ENCODE results near the gene PAPPA2.
A peak's percentile ranks its signal among the peaks of the same experiment; 100 is the strongest.
"Not testable (repeated sequence)": the region's sequence is repeated elsewhere in the genome, so short reads cannot be mapped to it uniquely, and the experiment has no call there.

The PAPPA2 gene

DNA sequence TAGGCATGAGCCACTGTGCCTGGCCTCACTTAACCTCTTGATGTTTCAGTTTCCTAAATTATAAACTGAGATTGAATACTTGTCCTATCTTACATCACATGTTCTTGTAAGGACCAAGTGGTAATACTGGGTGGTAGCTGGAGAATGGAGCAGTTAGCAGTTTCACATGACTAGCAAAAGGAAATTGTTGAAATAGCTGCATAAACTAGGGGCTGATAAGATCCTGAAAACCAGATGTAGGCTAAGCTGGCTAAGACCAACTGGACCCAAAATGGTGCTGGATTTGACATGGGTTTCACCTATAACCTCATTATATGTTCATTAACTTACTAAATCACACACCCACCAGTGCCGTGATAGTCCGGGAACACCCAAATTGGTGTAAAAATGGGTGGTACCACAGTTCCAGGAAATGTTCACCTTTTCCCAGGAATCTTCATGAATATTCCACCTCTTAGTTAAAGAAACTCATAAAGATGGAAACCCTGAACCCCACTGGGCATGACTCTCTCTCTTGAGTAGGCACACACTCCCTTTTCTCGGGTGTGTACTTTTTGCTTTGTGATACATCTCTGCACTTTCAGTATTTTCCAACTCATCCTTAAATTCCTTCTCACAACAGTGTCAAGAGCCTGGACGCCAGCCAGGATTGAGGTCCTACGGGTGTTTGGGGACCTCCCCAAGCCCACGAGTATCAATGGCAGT, at the start of gene PAPPA2:
Gene PAPPA2, plus strand, starts transcription at position 502 of the 705 bp plus-strand sequence. CDS start 93,148 bp downstream, outside the sequence.
- no peak for DNase-seq

GRCh38 chr1:176416777-176417176, 46.2 kb upstream of the PAPPA2 start:
- DNase-seq = no peak

GRCh38 chr1:176419608-176420007, 43.4 kb upstream of the PAPPA2 start:
- DNase-seq = peak; percentile 1

GRCh38 chr1:176434234-176434633, 28.7 kb upstream of the PAPPA2 start:
- no peak for DNase-seq

GRCh38 chr1:176436251-176436650, 26.7 kb upstream of the PAPPA2 start:
- no peak for DNase-seq

GRCh38 chr1:176440176-176440575, 22.8 kb upstream of the PAPPA2 start:
- DNase-seq = no peak

GRCh38 chr1:176444286-176444685, 18.7 kb upstream of the PAPPA2 start:
- no peak for DNase-seq

- no peak for DNase-seq
Observed at GRCh38 chr1:176445402-176445801, 17.6 kb upstream of the PAPPA2 start.

DNA sequence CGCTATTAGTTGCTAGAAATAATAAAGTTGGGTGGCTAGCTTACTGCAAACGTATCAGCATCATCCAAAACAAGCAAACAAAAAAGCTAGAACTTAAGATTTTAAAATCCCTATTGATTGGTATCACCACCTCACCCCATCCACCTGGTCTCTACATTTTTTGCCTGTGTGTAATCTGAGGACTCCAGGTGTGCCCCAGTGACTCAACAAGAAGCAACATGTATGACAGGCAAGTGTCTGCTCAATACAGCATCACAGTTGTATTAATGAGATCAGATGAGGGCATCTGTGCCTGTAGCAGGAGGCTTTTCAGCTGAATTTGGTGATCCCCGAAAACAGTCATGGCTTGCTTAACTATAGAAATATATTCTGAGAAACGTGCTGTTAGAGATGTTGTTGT, 14.6 kb upstream of the PAPPA2 start:
- no peak for DNase-seq

DNA sequence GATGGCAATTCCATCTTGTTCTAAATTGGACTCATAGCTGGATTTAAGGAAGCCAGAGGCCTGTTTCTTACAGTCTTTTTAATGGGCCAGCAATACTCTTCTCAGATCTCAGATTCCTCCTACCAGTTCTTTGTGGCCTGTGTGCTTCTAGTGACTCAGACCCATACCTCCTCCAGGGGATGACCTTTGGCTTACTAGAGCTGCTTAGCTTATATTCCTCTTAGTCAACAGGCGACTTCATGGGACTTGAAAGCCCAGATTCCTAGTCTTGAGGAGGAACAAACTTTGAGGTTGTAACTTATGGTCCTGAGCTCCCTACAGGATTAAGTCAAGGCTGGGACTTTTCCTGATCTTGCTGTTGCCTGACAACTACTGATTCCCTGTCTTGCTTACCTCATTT, 12.4 kb upstream of the PAPPA2 start:
- no peak for DNase-seq

- not testable (repeated sequence) for DNase-seq
Observed at GRCh38 chr1:176451741-176452140, 11.2 kb upstream of the PAPPA2 start.

DNA sequence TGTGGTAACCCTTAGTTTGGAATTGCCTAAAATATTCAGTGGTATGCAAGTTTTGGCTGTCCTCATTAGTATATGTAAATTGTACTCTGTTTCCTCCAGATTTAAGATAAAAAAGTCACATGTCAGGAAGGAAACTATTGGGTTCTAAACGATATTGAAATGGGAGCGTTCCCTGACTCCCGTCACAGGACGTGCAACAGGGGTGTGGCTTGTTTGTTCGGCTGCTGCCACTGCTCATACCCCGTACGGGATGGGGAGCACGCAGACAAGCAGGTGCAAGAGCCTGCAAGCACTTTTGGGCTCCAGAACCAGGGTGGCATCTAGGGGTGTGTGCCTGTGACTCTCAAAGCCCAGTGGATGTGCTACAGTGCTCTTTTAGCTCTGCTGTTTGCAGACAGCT, 6.2 kb upstream of the PAPPA2 start:
- DNase-seq = no peak

- no peak for DNase-seq
Observed at GRCh38 chr1:176460544-176461336, 2.2 kb upstream of the PAPPA2 start.

DNA sequence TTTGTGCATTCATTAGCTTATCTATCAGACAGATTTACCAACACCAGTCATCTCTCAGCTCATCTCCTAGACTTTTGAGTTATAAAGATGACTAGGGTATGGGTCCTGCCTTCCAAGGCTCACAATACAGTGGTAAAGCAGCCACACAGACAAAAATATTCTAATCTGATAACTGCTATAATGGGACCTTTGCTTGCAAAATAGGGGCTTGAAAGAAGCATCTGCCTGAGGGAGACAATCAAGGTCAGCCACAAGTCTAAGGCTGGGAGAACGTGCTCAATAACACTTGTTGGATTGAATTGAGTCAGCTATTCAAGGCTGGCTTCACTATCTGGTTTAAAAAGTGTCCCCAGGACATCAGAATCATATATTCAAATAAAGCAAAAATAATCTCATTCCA, 1.4 kb upstream of the PAPPA2 start:
- DNase-seq = no peak

DNA sequence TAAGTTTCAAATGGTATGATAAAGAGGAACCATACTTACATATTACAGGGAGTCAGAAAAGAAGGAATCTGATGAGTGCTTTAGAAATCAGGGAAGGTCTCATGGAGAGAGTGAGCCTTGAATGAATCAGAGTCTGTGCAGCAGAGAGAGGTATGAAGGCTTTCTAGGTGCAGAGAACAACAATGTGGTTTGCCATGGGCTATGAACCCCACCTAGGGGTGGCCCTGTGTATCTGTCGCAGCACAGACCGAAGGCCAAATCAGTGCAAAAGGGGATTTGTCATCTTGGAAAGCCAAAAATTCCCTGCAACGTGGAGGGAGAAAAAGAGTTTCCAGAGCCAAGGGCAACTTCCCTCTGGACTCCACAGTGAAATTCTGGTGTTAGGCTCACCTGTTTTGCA, 3.5 kb downstream of the PAPPA2 start:
- DNase-seq = no peak

GRCh38 chr1:176469450-176470010, 6.6 kb downstream of the PAPPA2 start:
- DNase-seq = no peak

DNA sequence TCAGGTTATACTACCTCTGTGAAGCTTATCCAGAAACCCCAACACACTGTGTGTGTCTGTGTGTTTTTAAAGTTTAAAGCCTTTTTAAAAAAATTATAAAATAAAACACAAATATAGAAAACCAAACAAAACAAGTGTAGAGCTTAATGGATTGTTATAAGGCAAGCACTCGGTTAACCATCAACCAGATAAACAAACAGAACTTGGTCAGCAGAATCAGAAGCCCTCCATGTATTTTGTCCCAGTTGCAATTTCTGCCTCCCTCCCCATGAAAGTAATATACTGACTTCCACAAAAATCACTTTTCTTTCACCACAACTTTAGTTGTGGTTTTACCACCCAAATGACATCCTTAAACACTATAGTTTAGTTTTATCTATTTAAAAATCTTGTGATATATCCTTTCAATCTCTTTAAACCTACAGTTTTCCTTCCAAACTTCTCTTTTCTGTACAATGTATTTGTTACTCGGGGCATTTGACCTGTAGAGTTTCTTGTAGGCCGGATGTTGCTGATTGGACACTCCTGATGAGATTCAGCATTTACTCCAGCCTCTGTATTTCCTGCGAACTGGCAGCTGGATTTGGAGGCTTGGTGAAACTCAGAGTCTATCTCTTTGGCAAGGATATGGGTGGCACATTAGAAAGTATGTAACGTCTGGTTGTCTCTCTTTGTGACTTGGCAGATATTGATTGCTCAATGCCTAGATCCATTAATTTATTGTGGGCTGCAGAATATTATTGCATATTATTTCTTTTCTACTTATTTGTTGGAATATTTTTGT, 8.6 kb downstream of the PAPPA2 start:
- no peak for DNase-seq

DNA sequence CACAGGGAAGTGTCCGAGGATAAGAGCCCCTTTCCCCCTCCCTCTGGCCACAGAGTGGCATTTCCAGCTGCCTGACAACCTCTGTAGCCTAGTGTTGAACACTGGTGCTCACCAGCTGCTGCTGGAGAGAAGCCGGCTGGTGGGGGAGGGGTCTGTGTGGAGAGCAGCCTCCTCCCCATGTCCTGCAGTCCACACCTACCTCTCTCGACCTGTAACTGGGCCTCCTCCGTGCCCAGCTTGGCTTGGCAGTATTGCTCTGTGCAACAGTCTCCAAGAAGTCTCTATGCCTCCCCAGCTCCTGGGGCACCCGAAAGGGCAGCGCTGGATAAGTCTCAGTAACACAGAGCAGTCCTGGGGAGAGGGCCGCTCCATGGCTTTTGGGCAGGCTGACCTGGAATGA, 17.0 kb downstream of the PAPPA2 start:
- DNase-seq = no peak

DNA sequence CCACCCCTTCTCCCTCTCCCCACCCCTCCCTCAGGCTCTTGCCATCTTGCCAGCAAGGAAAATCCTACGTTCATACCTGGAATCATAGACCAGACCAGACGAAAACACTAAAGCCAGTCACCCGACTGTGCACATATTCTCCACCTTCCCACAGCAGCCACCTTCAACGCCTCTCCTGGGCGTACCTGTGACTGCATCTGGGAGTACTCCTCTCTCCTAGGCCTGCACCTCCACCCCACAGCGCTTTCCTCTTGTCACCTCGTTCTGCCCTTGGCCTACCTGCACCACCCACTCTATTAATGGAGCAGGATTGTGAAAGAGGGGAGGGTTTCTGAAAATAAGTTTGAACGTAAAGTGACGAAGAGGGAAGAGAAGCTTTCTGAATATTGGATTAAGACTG, 17.8 kb downstream of the PAPPA2 start:
- DNase-seq = no peak

DNA sequence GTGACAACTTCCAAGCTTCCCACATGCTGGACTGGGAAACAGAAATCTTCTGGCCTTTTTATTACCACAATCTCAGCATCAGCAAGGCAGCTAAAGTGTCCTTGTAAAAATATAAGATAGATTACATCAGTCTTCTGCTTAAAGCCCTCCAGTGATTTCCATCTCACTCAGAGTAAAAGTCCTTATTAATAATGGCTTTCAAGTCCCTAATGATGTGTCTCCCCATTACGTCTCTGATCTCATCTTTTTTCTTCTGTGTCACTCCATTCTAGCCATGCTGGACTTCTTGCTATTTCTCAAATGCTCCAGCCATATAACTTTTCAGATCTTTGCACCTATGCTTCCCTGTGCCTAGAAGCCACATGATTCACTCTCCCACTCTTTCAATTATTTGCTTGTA, 22.1 kb downstream of the PAPPA2 start:
- no peak for DNase-seq

- no peak for DNase-seq
Observed at GRCh38 chr1:176494436-176494835, 31.5 kb downstream of the PAPPA2 start.

DNA sequence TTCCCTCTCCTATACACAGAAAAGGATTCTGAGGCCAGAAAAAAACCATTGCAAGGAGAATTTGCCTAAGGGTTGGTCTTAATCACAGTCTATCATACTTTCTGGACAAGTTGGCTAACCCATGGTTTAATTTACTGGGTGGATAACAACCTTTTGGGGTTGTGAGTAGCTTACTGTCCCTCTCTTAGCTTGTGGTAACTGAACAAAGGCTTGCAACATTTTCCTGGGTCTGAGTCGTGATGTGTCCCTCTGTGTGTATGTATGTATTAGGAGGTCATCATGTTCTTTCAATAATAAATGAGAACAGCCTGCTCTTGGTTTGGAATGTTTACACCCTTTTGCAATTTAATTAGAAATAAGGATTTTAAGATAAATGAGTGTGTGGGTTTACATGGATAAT, 36.7 kb downstream of the PAPPA2 start:
- no peak for DNase-seq

GRCh38 chr1:176501599-176501998, 38.6 kb downstream of the PAPPA2 start:
- no peak for DNase-seq

All from activated CD4-positive, alpha-beta T cell treated with anti-CD3 and anti-CD28 coated beads, Interleukin-2, amount 50 U/mL, for 16 hours (primary cell).